Mucosa of descending colon (tissue), 3 donors: ENCODE data around the gene ROS1. TPM values are rescaled to one million over a fixed set of nuclear protein-coding genes. Genes with fewer than 3 reads are reported as not detected.

Experiments used
- ATAC-seq: fragments of 200-7000 bp; cut with Tn5 transposase; one replicate; pipeline ENCODE4 v1.9.1; 2020; ENCODE audit warnings: mild to moderate bottlenecking, moderate library complexity
- DNase-seq, 3 donors: peaks; one replicate each; pipeline ENCODE4 v3.0.0-alpha.2; 2020
- H3K36me3 ChIP-seq: fragments of 200-600 bp; one replicate; pipeline ENCODE4 v1.8.0; 2021; ENCODE audit warnings: low read depth, mild to moderate bottlenecking
- H3K4me1 ChIP-seq: fragments of 200-600 bp; one replicate; pipeline ENCODE4 v1.8.0; 2021; ENCODE audit warnings: low read depth, mild to moderate bottlenecking
- H3K4me3 ChIP-seq: fragments of 200-600 bp; one replicate; pipeline ENCODE4 v1.8.0; 2021; ENCODE audit warnings: mild to moderate bottlenecking
- H3K9me3 ChIP-seq: fragments of 200-600 bp; one replicate; pipeline ENCODE4 v1.8.0; 2021; ENCODE audit warnings: mild to moderate bottlenecking
- CTCF ChIP-seq: fragments of 200-600 bp; IDR thresholded peaks from one replicate; pipeline ENCODE4 v1.8.0; 2022; ENCODE audit warnings: antibody characterized with exemption, mild to moderate bottlenecking
- intact Hi-C, 2 donors: fragments of 100-400 bp; cut with DNase I in 1 of 2; cut with micrococcal nuclease in 1 of 2; formaldehyde crosslinking; loops; one replicate each; pipeline versions ENCODE4 v1.11.0 to v1.11.1; 2022; cut with DNase I, micrococcal nuclease
- total RNA-seq, 3 donors: library from RNA; stranded (reverse); fragmentation: NEBNext Ultra II Directional in 2 of 3; extraction: Animal tissue kit (Norgen Biotek cat#: 25700) in 2 of 3; gene quantifications; one replicate each; pipeline versions ENCODE4 v1.2.1 to v1.2.4, GENCODE V29; 2021 to 2023
- donor health status: DM: no; HTN: no; CAD: no; lungs with moderate emphysema.
- donor health status: DM: no; HTN: no; CAD: no.
- donor health status: DM: no; HTN: yes; CAD: no.

ROS1 gene
- total RNA-seq, 3 donors from 2014 or later: 0.38 to 1.1 (median 1.0) TPM

- Histone ChIP-seq H3K4me1 (peaks cover 23% of the 10 kb centered on the region), H3K4me3 (no peak overlapping the region), H3K36me3 (no peaks in the 10 kb centered on the region), H3K9me3 (no peaks in the 10 kb centered on the region)
- ATAC-seq (no peak), DNase-seq (no peak)
- intact Hi-C loops: no loop called here
- no peak for TF ChIP-seq CTCF
Observed at GRCh38 chr6:117269638-117270054, 156.1 kb downstream of the ROS1 start.

- intact Hi-C loops: no loop called here
- peaks cover 26% of the 10 kb centered on the region for H3K4me1 ChIP-seq
- no peak overlapping the region for H3K4me3 ChIP-seq
- no peaks in the 10 kb centered on the region for H3K9me3 ChIP-seq
- no peak for TF ChIP-seq CTCF
- DNase-seq: no peak
- ATAC-seq: no peak
- no peaks in the 10 kb centered on the region for H3K36me3 ChIP-seq
Observed at GRCh38 chr6:117268924-117269323, 156.8 kb downstream of the ROS1 start.

GRCh38 chr6:117267766-117268534 is 157.8 kb downstream of the ROS1 start:
- H3K36me3 ChIP-seq: no peaks in the 10 kb centered on the region
- ATAC-seq (no peak), DNase-seq (no peak)
- peaks cover 26% of the 10 kb centered on the region for H3K4me1 ChIP-seq
- intact Hi-C loops: no loop called here
- no peak overlapping the region for H3K4me3 ChIP-seq
- TF ChIP-seq CTCF: no peak
- no peaks in the 10 kb centered on the region for H3K9me3 ChIP-seq

- intact Hi-C loops: no loop called here
- H3K9me3 ChIP-seq: no peaks in the 10 kb centered on the region
- H3K4me1 ChIP-seq: peaks cover 26% of the 10 kb centered on the region
- no peaks in the 10 kb centered on the region for H3K36me3 ChIP-seq
- DNase-seq (no peak), ATAC-seq (no peak)
- TF ChIP-seq CTCF: no peak
- no peak overlapping the region for H3K4me3 ChIP-seq
Observed at GRCh38 chr6:117267054-117267347, 158.7 kb downstream of the ROS1 start.

GRCh38 chr6:117266257-117267053 is 159.3 kb downstream of the ROS1 start:
- intact Hi-C loops: no loop called here
- Histone ChIP-seq H3K9me3 (no peaks in the 10 kb centered on the region), H3K4me3 (no peak overlapping the region), H3K36me3 (no peaks in the 10 kb centered on the region), H3K4me1 (peaks cover 26% of the 10 kb centered on the region)
- TF ChIP-seq CTCF: no peak
- DNase-seq (no peak), ATAC-seq (no peak)
